Epithelial cell of esophagus (primary cell): Measurements from ENCODE around the gene SLC35E3.
A peak's percentile ranks its signal among the peaks of the same experiment; 100 is the strongest.

Source experiments
- DNase-seq: peaks from one replicate; pipeline ENCODE4 v3.0.0; 2010; ENCODE audit warnings: low read depth
- H3K4me3 ChIP-seq: 2 replicates; pipeline ENCODE4 v1.5.1; 2011; ENCODE audit warnings: mild to moderate bottlenecking, low read length, control low read depth
- TF ChIP-seq, protein P1 (sequence below): IDR thresholded peaks from 2 replicates; pipeline ENCODE4 v1.5.1; 2011; ENCODE audit warnings: low read depth, mild to moderate bottlenecking, low read length, control low read depth, inconsistent platforms; ENCODE audit not compliant: insufficient read depth; ENCODE audit errors: missing control alignments

The SLC35E3 gene

DNA sequence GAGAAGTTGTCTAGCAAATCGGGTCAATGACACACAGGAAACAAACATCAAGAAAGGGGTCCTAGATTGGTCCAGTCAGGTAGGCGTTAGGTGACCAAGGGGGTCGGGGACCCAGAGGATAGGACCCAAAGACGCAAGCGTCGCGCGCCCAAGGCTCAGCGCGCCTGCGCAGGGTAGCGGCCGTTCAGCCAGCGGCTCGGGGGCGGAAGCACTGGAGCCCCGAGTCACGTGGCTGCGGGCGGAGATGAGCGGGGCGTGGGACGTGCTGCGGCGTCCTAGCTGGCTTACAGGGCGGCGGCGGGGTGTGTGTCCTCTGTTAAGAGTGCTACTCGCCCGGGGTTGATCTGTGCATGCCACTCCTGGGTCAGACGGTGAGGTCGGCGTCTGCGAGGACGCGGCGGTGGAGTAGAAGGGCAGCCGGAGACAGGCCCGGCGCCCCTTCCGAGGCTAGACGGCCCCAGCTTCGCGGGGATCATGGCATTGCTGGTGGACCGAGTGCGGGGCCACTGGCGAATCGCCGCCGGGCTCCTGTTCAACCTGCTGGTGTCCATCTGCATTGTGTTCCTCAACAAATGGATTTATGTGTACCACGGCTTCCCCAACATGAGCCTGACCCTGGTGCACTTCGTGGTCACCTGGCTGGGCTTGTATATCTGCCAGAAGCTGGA, at the start of gene SLC35E3:
TSS of gene SLC35E3 (plus strand) at position 273 of the 668 bp plus-strand sequence. CDS start at position 475, 202 bp downstream.
- TF ChIP-seq, protein P1, sequence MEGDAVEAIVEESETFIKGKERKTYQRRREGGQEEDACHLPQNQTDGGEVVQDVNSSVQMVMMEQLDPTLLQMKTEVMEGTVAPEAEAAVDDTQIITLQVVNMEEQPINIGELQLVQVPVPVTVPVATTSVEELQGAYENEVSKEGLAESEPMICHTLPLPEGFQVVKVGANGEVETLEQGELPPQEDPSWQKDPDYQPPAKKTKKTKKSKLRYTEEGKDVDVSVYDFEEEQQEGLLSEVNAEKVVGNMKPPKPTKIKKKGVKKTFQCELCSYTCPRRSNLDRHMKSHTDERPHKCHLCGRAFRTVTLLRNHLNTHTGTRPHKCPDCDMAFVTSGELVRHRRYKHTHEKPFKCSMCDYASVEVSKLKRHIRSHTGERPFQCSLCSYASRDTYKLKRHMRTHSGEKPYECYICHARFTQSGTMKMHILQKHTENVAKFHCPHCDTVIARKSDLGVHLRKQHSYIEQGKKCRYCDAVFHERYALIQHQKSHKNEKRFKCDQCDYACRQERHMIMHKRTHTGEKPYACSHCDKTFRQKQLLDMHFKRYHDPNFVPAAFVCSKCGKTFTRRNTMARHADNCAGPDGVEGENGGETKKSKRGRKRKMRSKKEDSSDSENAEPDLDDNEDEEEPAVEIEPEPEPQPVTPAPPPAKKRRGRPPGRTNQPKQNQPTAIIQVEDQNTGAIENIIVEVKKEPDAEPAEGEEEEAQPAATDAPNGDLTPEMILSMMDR: no peak
- H3K4me3 ChIP-seq: peak within 1 kb of the TSS; percentile 86
- peak; percentile 93 for DNase-seq

DNA sequence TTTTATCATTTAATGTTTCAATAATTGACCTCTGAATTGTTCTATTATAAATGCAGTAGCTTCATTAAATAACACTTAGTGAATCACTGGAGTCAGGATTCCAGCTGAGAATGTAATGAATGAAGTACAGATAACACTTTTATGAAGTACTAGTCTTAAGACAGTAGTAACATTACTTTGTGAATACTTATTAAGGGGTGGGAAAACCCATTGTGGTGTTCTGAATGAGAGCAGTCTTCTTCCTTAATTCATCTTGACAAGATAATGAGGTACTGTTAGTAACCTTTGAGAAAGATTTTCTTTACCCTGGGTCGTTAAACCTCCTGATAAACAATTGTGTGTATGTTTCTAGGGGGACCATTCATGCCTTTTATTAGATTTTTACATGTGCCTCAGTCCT, 46.5 kb upstream of the SLC35E3 start:
- DNase-seq: no peak
- TF ChIP-seq, protein P1: no peak
- no peak overlapping the region for H3K4me3 ChIP-seq

DNA sequence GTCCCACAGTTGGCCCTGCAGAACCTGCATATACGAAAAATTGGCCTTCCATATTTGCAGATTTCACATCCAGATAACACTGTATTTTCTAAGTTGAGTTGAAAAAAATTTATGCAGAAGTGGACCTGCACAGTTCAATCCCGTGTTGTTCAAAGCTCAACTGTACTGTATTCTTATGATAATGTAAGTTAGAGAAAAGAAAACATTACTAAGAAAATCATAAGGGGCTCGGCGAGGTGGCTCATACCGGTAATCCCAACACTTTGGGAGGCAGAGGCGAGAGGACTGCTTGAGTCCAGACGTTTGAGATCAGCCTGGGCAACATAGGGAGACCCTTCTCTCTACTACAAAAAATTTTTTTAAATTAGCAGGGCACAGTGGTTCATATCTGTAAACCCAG, 18.2 kb upstream of the SLC35E3 start:
- no peak overlapping the region for H3K4me3 ChIP-seq
- TF ChIP-seq, protein P1: no peak
- DNase-seq: no peak

DNA sequence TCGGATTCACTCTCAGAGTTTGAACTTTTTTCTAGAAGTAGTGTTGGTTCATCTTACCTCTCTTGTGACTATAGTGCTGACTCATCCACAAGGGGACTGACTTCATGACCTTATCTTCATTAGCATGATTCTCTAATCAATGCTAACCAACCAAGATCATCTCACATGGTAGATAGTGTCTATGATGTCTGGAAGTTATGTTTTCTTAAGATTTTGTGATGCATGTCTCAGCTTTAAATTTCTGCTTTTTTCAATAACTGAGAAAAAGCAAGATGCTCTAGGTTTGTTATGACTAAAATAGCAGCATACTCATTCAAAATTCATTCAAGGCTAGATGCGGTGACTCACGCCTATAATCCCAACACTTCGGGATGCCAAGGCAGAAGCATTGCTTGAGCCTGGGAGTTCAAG, 12.3 kb upstream of the SLC35E3 start:
- TF ChIP-seq, protein P1: no peak
- DNase-seq: peak; percentile 13
- H3K4me3 ChIP-seq: no peak overlapping the region

DNA sequence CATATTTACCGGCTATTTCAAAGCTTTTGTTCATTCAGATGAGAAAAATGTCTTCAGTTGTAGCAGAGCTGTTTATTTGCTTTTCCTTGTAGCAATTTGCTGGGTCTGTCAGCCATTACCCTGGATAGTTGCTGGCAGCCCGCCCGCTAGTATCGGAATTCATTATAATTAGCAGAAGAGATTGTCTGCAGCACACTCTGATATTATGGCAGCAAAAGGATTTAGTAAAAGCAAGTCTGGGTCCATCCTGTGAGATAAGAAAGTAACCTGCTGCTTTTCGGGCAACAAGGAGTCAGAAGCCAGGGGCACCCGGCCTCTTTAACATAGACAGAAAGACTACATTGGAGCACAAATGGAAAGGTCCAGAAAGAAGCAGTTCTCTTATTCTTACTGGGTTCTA, 6.1 kb upstream of the SLC35E3 start:
- TF ChIP-seq, protein P1: no peak
- H3K4me3 ChIP-seq: no peak overlapping the region
- DNase-seq: no peak

DNA sequence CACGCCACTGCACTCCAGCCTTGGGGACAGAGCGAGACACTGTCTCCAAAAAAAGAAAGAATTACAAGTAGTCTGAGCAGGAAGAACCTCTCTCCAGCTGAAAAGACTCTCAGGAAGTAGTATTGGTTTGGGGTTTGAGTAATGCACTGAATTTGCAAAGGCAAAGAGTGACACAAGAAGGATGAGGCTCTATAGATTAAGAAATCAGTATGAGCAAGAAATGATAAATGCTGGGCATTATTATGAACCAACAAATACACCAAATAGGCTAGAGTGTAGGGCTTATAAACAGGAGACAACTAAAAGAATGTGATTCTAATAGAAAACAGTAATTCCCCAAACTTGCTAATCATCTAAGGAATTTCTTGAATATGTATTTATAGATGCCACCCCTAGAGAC, 2.6 kb upstream of the SLC35E3 start:
- DNase-seq: no peak
- no peak overlapping the region for H3K4me3 ChIP-seq
- TF ChIP-seq, protein P1: no peak

DNA sequence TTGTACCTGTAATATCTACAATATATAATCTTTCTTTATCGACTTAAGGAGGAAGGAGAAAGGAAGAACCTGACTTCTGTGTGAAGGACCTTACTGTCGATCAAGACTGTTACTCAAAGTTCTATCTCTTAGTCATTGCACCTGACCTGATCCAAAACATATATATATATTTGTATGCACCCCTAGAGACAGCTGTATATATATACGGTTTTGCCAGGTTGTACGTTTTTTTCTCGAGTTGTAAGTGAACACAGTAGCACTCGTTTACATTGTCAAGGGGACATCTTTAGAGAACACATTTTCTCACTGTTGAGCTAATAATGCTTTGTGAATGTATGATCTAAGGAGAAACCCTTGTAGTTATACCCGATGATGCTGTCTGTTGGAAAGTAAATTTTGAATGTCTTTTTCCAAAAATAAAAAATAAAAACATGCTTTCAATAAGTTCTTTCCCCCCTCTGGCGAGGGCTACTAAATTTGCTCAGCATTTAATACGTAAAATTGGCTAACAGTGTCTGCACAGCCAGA, 536 bp upstream of the SLC35E3 start:
- DNase-seq: no peak
- TF ChIP-seq, protein P1: no peak

More for the DNA sequence above, 536 bp upstream of the SLC35E3 start:
- H3K4me3 ChIP-seq: peak overlapping the region; percentile 86
